ENCODE measurements around the gene DNAJC5.
"Not testable (repeated sequence)": the region's sequence is repeated elsewhere in the genome, so short reads cannot be mapped to it uniquely, and the experiment has no call there.

The DNAJC5 gene

DNA sequence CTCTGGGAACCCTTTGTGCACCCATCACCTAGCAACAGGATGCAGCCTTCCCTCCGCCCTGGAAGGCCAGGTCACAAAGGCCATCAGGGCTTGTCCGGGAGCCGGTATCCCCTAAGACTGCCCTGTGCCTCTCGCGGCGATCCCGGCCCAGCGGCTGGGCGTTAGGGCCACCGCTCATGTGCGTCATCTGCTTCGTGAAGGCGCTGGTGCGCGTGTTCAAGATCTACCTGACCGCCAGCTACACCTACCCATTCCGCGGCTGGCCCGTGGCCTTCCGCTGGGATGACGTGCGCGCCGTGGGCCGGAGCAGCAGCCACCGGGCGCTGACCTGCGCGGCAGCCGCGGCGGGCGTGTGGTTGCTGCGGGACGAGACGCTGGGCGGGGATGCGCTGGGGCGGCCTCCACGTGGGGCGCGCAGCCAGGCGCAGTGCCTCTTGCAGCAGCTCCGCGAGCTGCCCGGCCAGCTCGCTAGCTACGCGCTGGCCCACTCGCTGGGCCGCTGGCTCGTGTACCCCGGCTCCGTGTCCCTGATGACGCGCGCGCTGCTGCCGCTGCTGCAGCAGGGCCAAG, 33.5 kb upstream of the DNAJC5 start, which contains the start of gene ABHD16B:
Gene ABHD16B (plus strand): TSS at position 134 of the 570 bp plus-strand sequence. CDS start 43 bp downstream, at position 177.
- Histone ChIP-seq H3K4me1 (peaks cover 69% of the 10 kb centered on the region), H3K27me3 (no peaks in the 10 kb centered on the region), H3K27ac (peak within 1 kb of the TSS; percentile 54), H3K4me3 (no peak within 1 kb of the TSS), H3K9ac (peak within 1 kb of the TSS; percentile 43; the same call in 1 of the 2 replicates), H3K36me3 (peaks cover 20% of the 10 kb centered on the region), H3K4me2 (peak within 1 kb of the TSS; percentile 17; the same call in 1 of the 2 replicates), H3K9me3 (no peaks in the 10 kb centered on the region), H4K20me1 (peaks cover 11% of the 10 kb centered on the region)
- TF ChIP-seq Cebpa-rat (IDR thresholded peaks at IDR 0.05) = no peak

DNA sequence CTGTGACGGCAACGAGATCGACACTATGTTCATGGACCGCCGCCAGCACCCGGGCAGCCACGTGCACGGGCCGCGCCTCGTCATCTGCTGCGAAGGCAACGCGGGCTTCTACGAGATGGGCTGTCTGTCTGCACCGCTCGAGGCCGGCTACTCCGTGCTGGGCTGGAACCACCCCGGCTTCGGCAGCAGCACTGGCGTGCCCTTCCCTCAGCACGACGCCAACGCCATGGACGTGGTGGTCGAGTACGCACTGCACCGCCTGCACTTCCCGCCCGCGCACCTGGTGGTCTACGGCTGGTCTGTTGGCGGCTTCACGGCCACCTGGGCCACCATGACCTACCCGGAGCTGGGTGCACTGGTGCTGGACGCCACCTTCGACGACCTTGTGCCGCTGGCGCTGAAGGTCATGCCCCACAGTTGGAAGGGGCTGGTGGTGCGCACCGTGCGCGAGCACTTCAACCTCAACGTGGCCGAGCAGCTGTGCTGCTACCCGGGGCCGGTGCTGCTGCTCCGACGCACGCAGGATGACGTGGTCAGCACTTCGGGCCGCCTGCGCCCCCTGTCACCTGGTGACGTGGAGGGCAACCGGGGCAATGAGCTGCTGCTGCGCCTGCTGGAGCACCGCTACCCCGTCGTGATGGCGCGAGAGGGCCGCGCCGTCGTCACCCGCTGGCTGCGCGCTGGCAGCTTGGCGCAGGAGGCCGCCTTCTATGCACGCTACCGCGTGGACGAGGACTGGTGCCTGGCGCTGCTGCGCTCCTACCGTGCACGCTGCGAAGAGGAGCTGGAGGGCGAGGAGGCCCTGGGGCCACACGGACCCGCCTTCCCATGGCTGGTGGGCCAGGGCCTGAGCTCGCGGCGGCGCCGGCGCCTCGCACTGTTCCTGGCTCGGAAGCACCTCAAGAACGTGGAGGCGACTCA, 32.7 kb upstream of the DNAJC5 start:
- Histone ChIP-seq H3K4me2 (no peak overlapping the region), H3K4me3 (no peak overlapping the region)

DNA sequence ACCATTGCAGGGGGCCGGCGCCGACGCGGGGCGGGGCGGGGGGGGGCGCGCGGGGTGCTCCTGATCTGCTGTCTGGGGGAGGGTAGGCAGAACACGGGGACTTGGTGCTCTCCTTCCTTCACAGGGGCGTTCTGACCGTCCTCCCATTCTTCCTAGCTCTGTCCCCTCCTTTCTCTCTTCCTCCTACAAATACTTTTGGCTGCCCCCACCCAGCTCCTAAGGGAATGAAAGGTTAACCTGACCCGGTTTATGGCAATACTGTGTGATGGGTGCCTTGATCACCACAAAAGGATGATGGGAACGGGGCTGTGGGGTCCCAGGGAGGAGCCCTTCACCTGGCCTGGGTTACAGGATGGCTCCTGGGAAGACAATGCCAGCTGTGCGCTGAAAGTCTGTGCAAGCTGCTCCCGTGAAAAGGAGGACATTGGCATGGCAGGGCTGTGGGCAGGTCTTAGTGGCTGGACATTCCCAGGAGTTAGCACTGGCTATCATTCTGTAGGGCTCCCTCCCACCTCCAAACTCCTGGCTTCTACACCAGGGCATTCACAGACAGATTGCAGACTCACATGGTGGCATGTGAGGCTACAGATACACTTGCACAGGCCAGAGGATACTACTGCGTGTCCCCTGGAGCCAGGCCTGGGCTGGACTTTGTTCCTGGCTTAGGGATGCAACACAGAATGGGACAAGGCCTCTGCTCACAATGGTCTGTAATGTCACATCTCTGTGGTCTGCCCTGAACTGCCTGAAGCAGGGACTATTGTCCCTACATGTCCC, 31.7 kb upstream of the DNAJC5 start:
- peak overlapping the region; percentile 92 for H3K4me3 ChIP-seq
- H3K27ac ChIP-seq = peak overlapping the region; percentile 94
- TF ChIP-seq Cebpa-rat (IDR thresholded peaks at IDR 0.05) = no peak

More for the DNA sequence above, 32.7 kb upstream of the DNAJC5 start:
- H3K9ac ChIP-seq = no peak overlapping the region
- H4K20me1 ChIP-seq = peaks cover 19% of the 10 kb centered on the region
- H3K9me3 ChIP-seq = no peaks in the 10 kb centered on the region
- H3K36me3 ChIP-seq = peaks cover 25% of the 10 kb centered on the region
- TF ChIP-seq Cebpa-rat (IDR thresholded peaks at IDR 0.05) = no peak
- no peaks in the 10 kb centered on the region for H3K27me3 ChIP-seq
- peaks cover 69% of the 10 kb centered on the region for H3K4me1 ChIP-seq
- no peak overlapping the region for H3K27ac ChIP-seq

GRCh38 chr20:63863798-63864544, 31.0 kb upstream of the DNAJC5 start:
- peaks cover 37% of the 10 kb centered on the region for H4K20me1 ChIP-seq
- no peaks in the 10 kb centered on the region for H3K27me3 ChIP-seq
- peak overlapping the region; percentile 93 for H3K9ac ChIP-seq
- no peak for TF ChIP-seq Cebpa-rat (IDR thresholded peaks at IDR 0.05)
- H3K4me2 ChIP-seq = peak overlapping the region; percentile 85
- H3K9me3 ChIP-seq = no peaks in the 10 kb centered on the region
- peaks cover 64% of the 10 kb centered on the region for H3K4me1 ChIP-seq
- peak overlapping the region; percentile 94 for H3K27ac ChIP-seq
- peaks cover 40% of the 10 kb centered on the region for H3K36me3 ChIP-seq
- H3K4me3 ChIP-seq = peak overlapping the region; percentile 92

More for the DNA sequence above, 31.7 kb upstream of the DNAJC5 start:
- H4K20me1 ChIP-seq = peaks cover 29% of the 10 kb centered on the region
- H3K27me3 ChIP-seq = no peaks in the 10 kb centered on the region
- H3K9ac ChIP-seq = peak overlapping the region; percentile 93
- H3K4me2 ChIP-seq = peak overlapping the region; percentile 85
- no peaks in the 10 kb centered on the region for H3K9me3 ChIP-seq
- peaks cover 32% of the 10 kb centered on the region for H3K36me3 ChIP-seq
- peaks cover 69% of the 10 kb centered on the region for H3K4me1 ChIP-seq

DNA sequence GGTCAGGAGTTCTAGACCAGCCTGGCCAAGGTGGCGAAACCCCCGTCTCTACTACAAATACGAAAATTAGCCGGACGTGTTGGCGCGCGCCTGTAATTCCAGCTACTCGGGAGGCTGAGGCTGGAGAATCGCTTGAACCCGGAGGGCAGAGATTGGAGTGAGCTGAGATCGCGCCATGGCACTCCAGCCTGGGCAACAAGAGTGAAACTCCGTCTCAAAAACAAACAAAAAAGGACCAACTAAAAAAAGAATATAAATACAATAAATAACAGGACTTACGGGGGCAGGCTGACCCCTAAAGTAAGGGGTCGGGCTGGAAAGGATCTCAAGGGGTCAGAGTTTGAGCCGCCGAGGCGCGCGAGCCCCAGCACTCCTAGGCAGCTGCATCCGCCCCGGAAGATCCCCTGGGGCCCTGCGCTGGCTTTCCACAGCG, 30.4 kb upstream of the DNAJC5 start:
- H3K9me3 ChIP-seq = no peaks in the 10 kb centered on the region
- H3K27ac ChIP-seq = peak overlapping the region; percentile 94
- peak overlapping the region; percentile 92 for H3K4me3 ChIP-seq
- no peak for TF ChIP-seq Cebpa-rat (IDR thresholded peaks at IDR 0.05)
- H3K4me1 ChIP-seq = peaks cover 58% of the 10 kb centered on the region
- H3K36me3 ChIP-seq = peaks cover 46% of the 10 kb centered on the region
- H3K9ac ChIP-seq = peak overlapping the region; percentile 93
- H4K20me1 ChIP-seq = peaks cover 42% of the 10 kb centered on the region
- H3K27me3 ChIP-seq = no peaks in the 10 kb centered on the region
- H3K4me2 ChIP-seq = peak overlapping the region; percentile 85

DNA sequence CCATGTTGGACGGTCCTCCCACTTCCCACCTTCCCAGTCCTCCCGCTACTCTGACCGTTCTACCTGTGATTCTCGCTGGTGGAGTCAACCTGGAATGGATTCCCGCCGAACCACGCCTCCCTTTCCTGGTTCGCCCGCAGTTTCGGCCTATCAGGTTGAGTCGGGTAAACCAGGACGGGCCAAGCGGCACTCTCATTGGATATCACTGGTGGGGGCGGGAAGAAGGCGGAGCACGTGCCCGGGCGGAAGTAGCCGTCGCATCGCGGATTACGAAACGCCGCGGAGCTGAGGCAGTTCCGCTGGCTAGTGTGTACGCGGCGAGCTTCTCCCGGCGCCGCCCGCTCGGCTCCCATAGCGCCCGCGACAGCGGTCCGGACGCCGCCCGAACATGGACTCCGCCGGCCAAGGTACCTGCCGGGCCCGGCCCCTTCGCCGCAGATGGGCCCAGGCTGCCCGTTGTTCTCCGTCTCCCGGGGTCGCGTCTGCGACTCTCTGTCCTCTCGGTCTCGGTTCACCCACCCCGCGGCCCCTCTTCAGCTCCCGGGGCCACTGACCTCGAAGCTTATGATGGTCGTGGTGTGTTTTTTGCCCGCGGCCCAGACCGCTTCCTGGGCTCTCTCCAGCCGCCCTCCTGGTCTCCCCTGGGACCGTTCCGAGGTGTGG, 29.8 kb upstream of the DNAJC5 start, which contains the start of gene TPD52L2:
Gene TPD52L2 (plus strand): TSS at position 293 of the 663 bp plus-strand sequence. CDS start 96 bp downstream, at position 389.
- Histone ChIP-seq H3K27ac (peak within 1 kb of the TSS; percentile 94), H3K9me3 (no peaks in the 10 kb centered on the region), H3K36me3 (peaks cover 51% of the 10 kb centered on the region), H3K4me3 (peak within 1 kb of the TSS; percentile 92), H3K4me2 (peak within 1 kb of the TSS; percentile 85), H3K27me3 (no peaks in the 10 kb centered on the region), H3K9ac (peak within 1 kb of the TSS; percentile 93), H3K4me1 (peaks cover 52% of the 10 kb centered on the region), H4K20me1 (peaks cover 47% of the 10 kb centered on the region)
- TF ChIP-seq Cebpa-rat (IDR thresholded peaks at IDR 0.05) = peak; percentile 97

- H3K9me3 ChIP-seq, H3K27ac ChIP-seq, H3K9ac ChIP-seq, H3K27me3 ChIP-seq, H3K4me3 ChIP-seq: not testable (repeated sequence)
- Histone ChIP-seq H3K36me3 (peaks cover 57% of the 10 kb centered on the region), H3K4me2 (peak overlapping the region; percentile 85), H3K4me1 (peaks cover 44% of the 10 kb centered on the region), H4K20me1 (peaks cover 47% of the 10 kb centered on the region)
Observed at GRCh38 chr20:63867042-63867441, 27.9 kb upstream of the DNAJC5 start.

GRCh38 chr20:63868264-63868663, 26.7 kb upstream of the DNAJC5 start:
- Histone ChIP-seq H3K4me2 (no peak overlapping the region; the same call in 1 of the 2 replicates), H3K9ac (no peak overlapping the region), H3K36me3 (peaks cover 62% of the 10 kb centered on the region)

More at GRCh38 chr20:63868264-63868663, 26.7 kb upstream of the DNAJC5 start:
- peaks cover 53% of the 10 kb centered on the region for H3K4me1 ChIP-seq
- no peaks in the 10 kb centered on the region for H3K27me3 ChIP-seq
- H3K27ac ChIP-seq = no peak overlapping the region
- no peak for TF ChIP-seq Cebpa-rat (IDR thresholded peaks at IDR 0.05)
- H4K20me1 ChIP-seq = peaks cover 47% of the 10 kb centered on the region
- H3K4me3 ChIP-seq = no peak overlapping the region
- no peaks in the 10 kb centered on the region for H3K9me3 ChIP-seq
